Stimulated activated CD8-positive, alpha-beta memory T cell treated with anti-CD3 and anti-CD28 coated beads, Interleukin-7, amount 100 ng/mL, for 48 hours (primary cell): ENCODE measurements around the gene OPCML.

Experiments
- DNase-seq, 2 donors: peaks; one replicate each; pipeline ENCODE4 v3.0.0-alpha.2; 2020; ENCODE audit warnings: low read depth in 1 of 2; ENCODE audit errors: extremely low read depth in 1 of 2

Gene OPCML

DNA sequence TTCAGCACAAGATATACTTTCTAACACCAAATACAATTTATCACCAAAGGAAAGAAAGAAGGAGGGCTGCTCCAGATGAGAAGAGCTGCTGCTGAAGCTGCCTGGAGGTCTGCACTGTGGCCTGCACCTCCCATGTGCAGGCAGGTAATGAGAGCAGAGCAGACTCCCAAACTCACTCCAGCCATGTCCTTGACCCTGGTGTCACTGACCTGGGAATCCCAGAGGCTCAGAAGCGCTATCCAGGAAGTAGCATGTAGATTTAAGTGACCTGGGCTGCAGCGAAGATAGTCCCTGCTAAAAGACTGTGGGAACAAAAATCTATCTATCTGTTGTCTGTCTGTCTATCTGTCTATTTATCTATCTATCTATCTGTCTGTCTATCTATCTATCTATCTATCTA is 816.3 kb downstream of the OPCML start:
- DNase-seq, result no peak

DNA sequence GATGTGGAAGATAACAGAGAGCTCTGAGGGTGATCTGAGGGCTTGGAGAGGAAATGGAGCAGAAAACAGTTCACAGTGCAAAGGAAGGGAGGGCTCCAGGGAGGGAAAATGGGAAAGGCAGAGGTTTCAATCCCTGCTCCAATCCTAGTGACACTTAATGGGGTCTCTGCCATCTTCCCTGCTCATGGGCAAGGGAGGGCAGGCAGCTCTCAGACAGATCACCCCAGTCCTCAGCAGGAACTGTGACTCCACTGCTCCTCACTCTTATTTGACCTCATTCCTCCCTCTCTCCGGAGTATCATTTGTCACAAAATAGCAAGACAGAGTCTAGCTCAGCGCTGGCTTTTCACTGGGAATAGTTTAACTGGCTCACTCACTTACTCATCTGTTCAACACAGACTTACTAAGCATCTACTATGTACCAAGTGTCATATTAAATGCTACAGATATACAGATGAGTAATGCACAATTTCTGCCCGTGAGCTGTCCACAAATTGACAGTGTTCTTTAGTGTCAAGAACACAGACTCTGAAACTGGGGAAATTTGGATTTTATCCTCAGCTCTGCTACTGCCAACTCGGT is 817.4 kb downstream of the OPCML start:
- no peak for DNase-seq

- no peak for DNase-seq
These were observed 819.8 kb downstream of the OPCML start for GRCh38 chr11:132712466-132712865.

DNA sequence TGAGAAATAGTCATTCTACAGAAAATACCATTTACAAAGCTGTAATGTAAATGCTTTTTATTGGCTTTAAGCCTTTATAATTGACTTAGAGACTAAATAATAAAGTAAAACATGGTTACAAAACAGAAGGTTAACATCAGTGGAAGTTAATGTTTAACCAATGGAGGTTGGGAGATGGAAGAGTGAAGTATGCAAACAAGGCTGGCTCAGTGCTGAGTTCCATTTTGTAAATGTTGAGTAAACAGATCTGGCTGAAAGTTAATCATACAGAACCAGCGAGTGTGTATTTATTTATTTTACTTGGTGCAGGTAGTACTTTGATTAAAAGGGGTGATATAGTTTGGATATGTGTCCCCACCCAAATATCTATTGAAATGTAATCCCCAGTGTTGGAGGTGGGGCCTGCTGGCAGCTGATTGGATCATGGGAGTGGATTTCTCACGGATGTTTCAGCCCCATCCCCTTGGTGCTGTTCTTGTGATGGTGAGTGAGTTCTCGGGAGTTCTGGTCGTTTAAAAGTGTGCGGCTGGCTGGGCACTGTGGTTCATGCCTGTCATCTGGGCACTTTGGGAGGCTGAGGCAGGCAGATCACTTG is 827.4 kb downstream of the OPCML start:
- DNase-seq, result no peak

- no peak for DNase-seq
These were observed 839.4 kb downstream of the OPCML start for GRCh38 chr11:132692891-132693290.

GRCh38 chr11:132691848-132692550 is 840.3 kb downstream of the OPCML start:
- no peak for DNase-seq

DNA sequence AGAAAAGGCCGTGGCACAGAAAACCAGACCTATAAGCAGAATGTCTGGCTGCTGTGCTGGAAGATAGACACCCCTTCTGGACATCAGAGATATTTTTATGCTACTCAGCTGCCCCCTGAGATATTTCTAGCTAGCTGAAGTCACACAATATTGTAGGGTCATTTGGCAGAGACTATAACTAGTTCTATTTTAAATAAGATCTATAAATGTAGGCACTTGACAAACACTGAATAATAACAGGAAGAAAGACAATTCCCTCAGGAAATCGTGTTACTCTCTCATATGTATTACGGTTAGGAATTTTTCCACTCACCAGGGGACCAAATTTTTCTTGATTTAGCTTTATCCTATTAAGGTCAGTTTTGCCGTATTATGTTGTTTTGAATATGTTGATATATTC is 845.4 kb downstream of the OPCML start:
- DNase-seq, result no peak

GRCh38 chr11:132685174-132685611 is 847.1 kb downstream of the OPCML start:
- DNase-seq, result no peak

DNA sequence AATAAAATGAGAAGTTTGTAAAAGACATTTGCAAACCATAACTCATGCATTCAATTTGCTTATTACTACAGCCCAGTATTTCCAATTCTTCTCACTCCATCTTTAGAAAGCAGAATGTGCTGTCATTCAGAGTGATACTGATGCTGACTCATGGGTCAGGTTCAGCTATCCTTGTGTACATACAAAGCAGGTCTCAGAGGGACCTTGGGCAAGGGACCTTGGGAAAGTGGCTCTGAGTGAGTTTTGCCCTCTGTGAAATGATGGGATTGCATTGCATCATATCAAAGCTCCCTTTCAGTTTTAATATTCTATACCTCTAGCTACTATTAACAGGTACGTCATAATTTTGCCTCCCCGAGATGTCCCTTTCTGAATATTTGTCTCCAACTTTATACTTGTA is 848.7 kb downstream of the OPCML start:
- DNase-seq, result no peak

DNA sequence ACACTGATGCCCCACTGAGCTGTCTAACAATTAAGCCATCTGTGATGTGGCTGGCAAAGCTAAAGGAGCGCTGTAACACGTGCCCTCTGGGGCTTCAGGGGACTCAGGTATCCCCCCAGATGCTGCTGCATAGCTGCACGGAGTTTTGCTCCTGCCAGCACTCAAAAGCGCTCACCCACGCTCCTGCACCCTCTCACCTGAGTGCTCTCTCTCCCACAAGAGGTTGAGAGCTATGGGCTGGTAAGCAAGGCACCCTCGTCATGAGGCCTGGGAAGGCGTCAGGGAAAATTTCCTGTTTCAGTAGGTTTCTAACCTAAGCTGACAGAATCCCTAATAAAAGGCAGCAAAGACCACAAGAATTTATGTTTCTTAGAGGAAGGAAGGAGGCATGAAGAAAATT is 850.3 kb downstream of the OPCML start:
- DNase-seq, result no peak

- no peak for DNase-seq
These were observed 851.7 kb downstream of the OPCML start for GRCh38 chr11:132680584-132680983.

GRCh38 chr11:132674151-132674550 is 858.1 kb downstream of the OPCML start:
- no peak for DNase-seq

- no peak for DNase-seq
These were observed 860.4 kb downstream of the OPCML start for GRCh38 chr11:132671851-132672370.

GRCh38 chr11:132670921-132671675 is 861.2 kb downstream of the OPCML start:
- DNase-seq, result no peak

DNA sequence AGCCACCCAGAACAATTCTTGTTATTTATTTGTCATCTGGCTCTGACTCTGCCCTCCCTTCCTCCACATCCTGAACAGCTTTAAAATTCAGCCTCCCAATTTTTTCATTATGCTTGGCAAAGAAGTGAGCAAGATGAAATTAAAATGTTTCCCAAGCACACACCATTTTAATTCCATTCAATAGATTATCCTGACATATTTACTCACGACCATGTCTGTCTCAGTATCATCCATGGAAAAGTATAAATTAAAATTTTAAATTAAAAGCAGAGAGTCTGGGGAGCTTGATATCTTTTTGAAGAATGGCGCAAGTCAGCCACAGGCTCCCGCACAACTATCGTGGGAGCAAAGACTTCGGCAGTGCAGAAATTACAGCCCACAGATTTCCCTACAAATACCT is 862.4 kb downstream of the OPCML start:
- DNase-seq, result no peak

DNA sequence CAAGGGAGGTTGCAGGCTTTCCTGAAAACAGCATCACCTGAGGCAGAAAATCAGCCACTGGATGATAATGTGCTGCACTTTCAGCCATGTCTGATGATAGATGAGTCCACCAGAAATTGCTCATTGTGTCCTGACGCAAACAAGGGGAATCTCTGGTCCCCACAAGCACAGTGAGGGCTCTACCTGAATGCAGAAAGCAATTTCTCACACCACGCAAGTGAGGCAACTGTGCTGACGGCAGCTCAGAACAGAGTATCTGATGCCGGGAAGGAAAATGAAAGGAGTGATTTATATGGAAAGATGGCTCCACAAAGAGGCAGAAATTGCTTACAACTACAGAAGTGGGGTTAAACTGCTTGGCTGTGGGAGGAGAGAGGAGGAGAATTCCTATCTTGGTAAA is 867.1 kb downstream of the OPCML start:
- DNase-seq, result no peak

DNA sequence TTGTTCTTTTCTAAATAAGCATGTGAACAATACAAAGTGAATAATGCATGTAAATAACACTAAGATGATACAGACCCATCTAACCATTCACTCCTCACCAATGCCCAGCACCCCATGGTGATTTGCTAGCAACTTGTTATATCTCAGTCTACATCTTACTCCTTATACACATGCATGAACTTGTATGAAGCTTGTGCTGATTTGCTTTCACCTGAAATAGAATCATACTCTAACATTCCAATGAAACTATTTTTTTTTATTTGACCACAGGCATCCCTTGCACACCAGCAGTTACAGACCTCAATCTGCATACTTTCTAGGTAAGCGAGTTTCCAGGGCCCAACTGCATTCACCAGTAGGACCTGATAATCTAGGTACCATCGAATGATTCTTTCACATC is 873.6 kb downstream of the OPCML start:
- DNase-seq, result no peak

DNA sequence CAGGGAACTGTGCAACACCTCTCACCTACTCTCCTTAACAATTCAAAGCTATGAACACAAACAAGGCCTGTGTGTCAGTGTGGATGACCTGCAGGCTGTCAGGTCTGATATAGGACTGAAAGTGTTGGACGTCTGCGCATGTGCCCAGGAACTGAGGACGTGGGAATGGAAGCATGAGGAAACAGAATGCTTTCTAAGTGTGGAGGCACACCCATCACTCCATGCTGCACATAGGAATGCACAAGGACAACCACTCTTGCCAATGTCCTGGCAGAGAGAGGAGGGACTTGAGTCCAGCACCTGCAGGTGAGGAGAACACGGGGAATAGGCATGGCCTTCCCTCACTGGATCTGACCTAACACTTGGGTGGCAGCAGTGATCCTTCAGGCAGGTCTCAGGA is 874.3 kb downstream of the OPCML start:
- no peak for DNase-seq

GRCh38 chr11:132655187-132655855 is 877.0 kb downstream of the OPCML start:
- no peak for DNase-seq

GRCh38 chr11:132653237-132653636 is 879.1 kb downstream of the OPCML start:
- DNase-seq, result no peak
